ENCODE measurements around the gene OR1I1.

GRCh38 chr19:15075806-15076205, 6.2 kb upstream of the OR1I1 start:
- TF ChIP-seq CTCF (IDR thresholded peaks at IDR 0.05; ENCODE audit: poor library complexity) (no peak), EZH2 (IDR thresholded peaks at IDR 0.05; ENCODE audit: borderline replicate concordance) (no peak)

Data from hepatocyte (in vitro differentiated cells).